Muscle layer of colon (tissue), 2 donors: ENCODE data around the gene PPP1R26.
"Not testable (repeated sequence)": the region's sequence is repeated elsewhere in the genome, so short reads cannot be mapped to it uniquely, and the experiment has no call there.

Experiments used
- H3K27ac ChIP-seq: one replicate; pipeline ENCODE4 v1.7.0; 2013; ENCODE audit warnings: low read depth, mild to moderate bottlenecking, low read length, moderate library complexity
- H3K27me3 ChIP-seq, 2 donors: one replicate each; pipeline ENCODE4 v1.7.0; 2013; ENCODE audit warnings: low read length in 2 of 2, mild to moderate bottlenecking in 2 of 2; ENCODE audit not compliant: insufficient read depth in 2 of 2, control insufficient read depth in 1 of 2
- H3K36me3 ChIP-seq: one replicate; pipeline ENCODE4 v1.7.0; 2013; ENCODE audit warnings: mild to moderate bottlenecking, low read length; ENCODE audit not compliant: insufficient read depth
- H3K4me1 ChIP-seq: one replicate; pipeline ENCODE4 v1.7.0; 2013; ENCODE audit warnings: mild to moderate bottlenecking, low read length; ENCODE audit not compliant: insufficient read depth
- H3K4me3 ChIP-seq, 2 donors: one replicate each; pipeline ENCODE4 v1.7.0; 2013; ENCODE audit warnings: low read length in 2 of 2, low read depth in 1 of 2, mild to moderate bottlenecking in 1 of 2, moderate library complexity in 1 of 2
- H3K9ac ChIP-seq: one replicate; pipeline ENCODE4 v1.7.0; 2013; ENCODE audit warnings: low read length
- H3K9me3 ChIP-seq: one replicate; pipeline ENCODE4 v1.7.0; 2013; ENCODE audit warnings: mild to moderate bottlenecking, low read length
- donor health status: abdominal sarcoma.
- donor health status: Adenocarcinoma of cecum.

The PPP1R26 gene

DNA sequence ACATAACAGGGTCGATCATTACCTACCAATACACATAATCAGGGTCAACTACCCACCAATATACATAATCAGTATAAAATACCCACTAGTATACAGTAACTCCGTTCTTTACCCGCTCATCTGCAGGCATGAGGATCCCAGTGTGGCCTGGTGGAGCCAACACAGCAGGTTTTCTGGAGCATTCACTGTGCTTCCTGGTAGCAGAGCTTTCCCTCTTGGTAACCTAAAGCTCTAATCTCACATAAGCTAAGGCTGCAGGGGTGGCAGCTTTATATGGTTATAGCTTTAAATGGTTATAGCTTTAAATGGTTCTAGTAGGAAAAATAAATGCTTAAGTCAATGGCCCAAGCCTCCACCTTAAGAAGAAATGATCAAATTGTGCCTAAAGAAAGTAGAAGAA, 53.5 kb downstream of the PPP1R26 start:
- Histone ChIP-seq H3K27me3 (no peaks in the 10 kb centered on the region), H3K27ac (no peak overlapping the region), H3K4me3 (no peak overlapping the region), H3K9ac (no peak overlapping the region), H3K9me3 (no peaks in the 10 kb centered on the region), H3K4me1 (no peaks in the 10 kb centered on the region), H3K36me3 (no peaks in the 10 kb centered on the region)

DNA sequence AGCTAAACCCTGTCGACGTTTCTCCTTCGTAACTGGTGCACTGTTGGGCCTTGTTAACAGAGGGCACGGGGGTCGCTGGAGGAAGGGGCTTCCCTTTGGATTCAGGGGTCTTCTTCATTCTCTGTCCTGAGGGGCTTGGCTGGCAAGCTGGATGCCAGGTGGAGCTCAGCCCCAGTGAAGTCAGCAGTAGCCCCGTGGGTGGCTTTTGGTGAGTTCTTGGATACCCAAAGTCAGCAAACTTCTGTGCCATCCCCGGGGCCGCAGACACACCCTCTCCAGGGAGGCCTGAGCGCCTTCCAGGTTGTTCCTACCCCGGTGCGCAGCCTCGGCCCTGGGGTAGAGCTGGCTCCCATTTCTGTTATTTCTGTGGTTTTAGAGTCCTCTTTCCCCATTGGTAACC, 54.1 kb downstream of the PPP1R26 start:
- H3K4me1 ChIP-seq: no peaks in the 10 kb centered on the region
- no peaks in the 10 kb centered on the region for H3K27me3 ChIP-seq
- H3K9me3 ChIP-seq: no peaks in the 10 kb centered on the region
- H3K27ac ChIP-seq: no peak overlapping the region
- H3K4me3 ChIP-seq: no peak overlapping the region
- no peak overlapping the region for H3K9ac ChIP-seq
- H3K36me3 ChIP-seq: no peaks in the 10 kb centered on the region

DNA sequence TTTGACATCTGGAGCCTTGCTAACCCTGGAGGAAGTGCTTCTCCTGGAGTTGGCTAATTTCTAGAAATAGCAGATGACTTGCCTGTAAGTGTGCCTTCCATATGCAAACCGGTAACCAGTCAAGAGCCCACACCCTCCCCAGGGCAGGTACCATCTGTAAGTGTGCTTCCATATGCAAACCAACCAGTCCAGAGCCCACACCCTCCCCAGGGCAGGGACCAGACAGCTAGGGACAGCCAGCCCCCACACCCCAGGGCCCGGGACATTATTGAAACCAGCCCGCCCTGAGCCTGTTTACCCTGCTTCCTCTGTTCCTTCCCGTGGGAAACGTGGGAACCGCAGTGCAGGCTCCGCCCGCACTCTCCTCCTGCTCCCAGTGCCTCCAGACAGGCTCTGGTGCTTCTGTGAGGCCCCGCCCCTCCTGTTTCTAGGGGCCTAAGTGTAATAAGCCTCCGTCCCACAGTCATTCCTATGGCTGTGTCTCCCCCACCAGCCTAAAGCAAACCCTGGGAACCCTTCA, 54.7 kb downstream of the PPP1R26 start:
- not testable (repeated sequence) for H3K27me3 ChIP-seq, H3K27ac ChIP-seq, H3K36me3 ChIP-seq, H3K9ac ChIP-seq, H3K4me3 ChIP-seq, H3K9me3 ChIP-seq, H3K4me1 ChIP-seq

DNA sequence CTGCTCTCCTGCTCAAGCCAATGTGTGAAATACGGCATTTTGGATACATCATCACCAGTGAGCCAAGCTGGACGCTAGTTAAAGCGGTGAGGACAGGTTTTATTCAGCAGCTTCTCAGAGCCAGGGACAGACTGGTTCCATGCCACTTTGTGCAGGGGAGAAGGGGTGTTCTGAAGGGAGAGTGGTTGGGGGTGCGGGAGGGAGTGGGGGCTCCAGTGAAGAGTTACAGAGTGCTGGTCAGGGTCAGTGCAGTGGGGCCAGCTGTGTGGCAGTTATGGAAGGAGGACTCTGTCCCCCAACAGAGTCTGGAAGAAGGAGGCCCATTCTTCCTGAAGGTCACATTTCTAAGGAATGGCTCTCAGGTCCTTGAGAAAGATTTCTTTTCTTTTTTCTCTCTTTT, 55.2 kb downstream of the PPP1R26 start:
- not testable (repeated sequence) for H3K4me1 ChIP-seq, H3K36me3 ChIP-seq, H3K9ac ChIP-seq, H3K27ac ChIP-seq, H3K4me3 ChIP-seq, H3K9me3 ChIP-seq, H3K27me3 ChIP-seq

DNA sequence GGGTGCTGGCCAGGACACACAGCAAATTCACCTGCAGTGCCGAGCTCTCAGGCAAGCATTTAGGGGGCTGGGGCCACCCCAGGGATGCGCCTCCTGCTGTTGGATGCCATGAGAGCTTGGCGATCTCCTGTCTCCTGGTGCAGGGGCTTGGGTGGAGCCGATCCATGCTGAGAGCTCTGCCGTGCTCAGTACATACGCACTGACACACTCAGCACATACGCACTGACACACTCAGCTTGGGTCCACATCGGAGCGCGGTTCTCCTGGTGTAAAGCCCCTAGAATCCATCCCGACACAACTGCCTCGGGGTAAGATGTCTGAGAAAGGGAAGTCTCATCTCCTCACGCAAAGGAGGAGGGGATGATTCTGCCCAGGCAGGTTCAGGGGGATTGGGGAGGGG, 56.0 kb downstream of the PPP1R26 start:
- H3K9ac ChIP-seq, H3K36me3 ChIP-seq, H3K4me3 ChIP-seq, H3K27me3 ChIP-seq, H3K4me1 ChIP-seq, H3K27ac ChIP-seq, H3K9me3 ChIP-seq: not testable (repeated sequence)

DNA sequence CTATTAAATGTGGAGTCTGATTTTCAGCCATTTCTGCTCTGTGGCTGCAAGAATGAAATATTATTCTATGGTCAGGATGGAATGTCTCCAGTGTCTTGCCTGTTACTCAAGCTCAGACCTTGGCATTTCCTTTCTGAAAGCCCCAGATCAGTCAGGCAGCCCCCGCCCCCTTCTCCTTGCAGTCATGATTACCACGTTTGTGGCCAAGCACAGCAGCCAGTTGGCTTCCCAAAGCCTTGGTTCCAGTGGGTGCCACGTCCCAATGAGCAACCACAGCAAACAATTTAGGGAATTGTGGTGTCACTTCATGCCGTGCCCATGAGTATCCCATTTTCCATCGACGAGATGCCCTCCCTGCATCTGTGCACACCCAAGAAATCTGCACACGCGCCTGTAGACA, 56.6 kb downstream of the PPP1R26 start:
- Histone ChIP-seq H3K9me3 (no peaks in the 10 kb centered on the region), H3K4me3 (no peak overlapping the region), H3K4me1 (no peaks in the 10 kb centered on the region), H3K36me3 (no peaks in the 10 kb centered on the region), H3K27me3 (no peaks in the 10 kb centered on the region), H3K9ac (no peak overlapping the region), H3K27ac (no peak overlapping the region)
